GM18861 (cell line): ENCODE measurements around the gene PRKACA.
"Not testable (repeated sequence)": the region's sequence is repeated elsewhere in the genome, so short reads cannot be mapped to it uniquely, and the experiment has no call there.

Experiments
- ATAC-seq: cut with Tn5 transposase; IDR thresholded peaks from one replicate; pipeline ENCODE4 v1.9.1; 2021; ENCODE audit not compliant: unreplicated experiment

The PRKACA gene

GRCh38 chr19:14052470-14052869 lies 65.1 kb downstream of the PRKACA start:
- ATAC-seq: no peak

- no peak for ATAC-seq
Measured at GRCh38 chr19:14051980-14052379, 65.6 kb downstream of the PRKACA start.

GRCh38 chr19:14050961-14051360 lies 66.6 kb downstream of the PRKACA start:
- ATAC-seq: not testable (repeated sequence)

- ATAC-seq: no peak
Measured at GRCh38 chr19:14050512-14050911, 67.0 kb downstream of the PRKACA start.

- ATAC-seq: no peak
Measured at GRCh38 chr19:14048443-14049153, 69.0 kb downstream of the PRKACA start.

GRCh38 chr19:14047866-14048265 lies 69.7 kb downstream of the PRKACA start:
- not testable (repeated sequence) for ATAC-seq

GRCh38 chr19:14042659-14043608 lies 74.6 kb downstream of the PRKACA start:
- ATAC-seq: not testable (repeated sequence)
